Endothelial cell of umbilical vein (primary cell): ENCODE measurements around the gene CLIC4. TPM values are rescaled to one million over a fixed set of nuclear protein-coding genes. Genes with fewer than 3 reads are reported as not detected.

Experiments used
- BruUV-seq: library from RNA; stranded (reverse); fragments of 400-500 nt; replicated peaks from 2 replicates; lab custom pipeline; 2021; lab: Mats Ljungman, UMichigan
- CTCF ChIA-PET: fragments of 300-600, 350-600 bp; sonication (Branson Sonifier 250); formaldehyde crosslinking; loops from one replicate; lab custom pipeline; 2021; ENCODE audit warnings: antibody characterized with exemption, inconsistent platforms; lab: Charles Lee
- POLR2A ChIA-PET: fragments of 300-600, 350-600 bp; sonication (Branson Sonifier 250); formaldehyde crosslinking; loops from one replicate; lab custom pipeline; 2021; ENCODE audit warnings: antibody characterized with exemption, inconsistent platforms; lab: Charles Lee
- DNase-seq: peaks from one replicate; pipeline ENCODE4 v3.0.0-alpha.2; 2011; ENCODE audit warnings: low read depth, low spot score
- FAIRE-seq: peaks from 2 replicates; lab custom pipeline; 2011; peaks lifted over from hg19 to GRCh38; lab: Jason Lieb, UNC
- H2AFZ ChIP-seq: 2 replicates; pipeline ENCODE4 v1.6.0; 2012; ENCODE audit warnings: low read depth, low read length, control low read depth, inconsistent platforms
- H3K27ac ChIP-seq: 2 replicates; pipeline ENCODE4 v1.5.1; 2011; ENCODE audit warnings: low read depth, mild to moderate bottlenecking, control low read depth, low read length, moderate library complexity; ENCODE audit not compliant: insufficient read depth
- H3K27me3 ChIP-seq, 2 experiments: 2 replicates each; pipeline versions ENCODE4 v1.6.0 to v1.6.1; 2011; ENCODE audit warnings: low read length in 2 of 2, mixed read lengths in 1 of 2; ENCODE audit not compliant: control insufficient read depth in 2 of 2, insufficient read depth in 2 of 2
- H3K36me3 ChIP-seq, 2 experiments: 2 replicates in 1 of 2; 3 replicates in 1 of 2; pipeline ENCODE4 v1.5.1; 2011; ENCODE audit warnings: low read length in 2 of 2, mild to moderate bottlenecking in 1 of 2, moderate library complexity in 1 of 2; ENCODE audit not compliant: control insufficient read depth in 2 of 2, insufficient read depth in 2 of 2; ENCODE audit errors: extremely low read depth in 1 of 2
- H3K4me1 ChIP-seq: 3 replicates; pipeline ENCODE4 v1.5.1; 2011; ENCODE audit warnings: mild to moderate bottlenecking, low read length; ENCODE audit not compliant: control insufficient read depth, insufficient read depth; ENCODE audit errors: extremely low read depth
- H3K4me2 ChIP-seq: 2 replicates; pipeline ENCODE4 v1.6.1; 2011; ENCODE audit warnings: low read length, control low read depth, mixed read lengths; ENCODE audit not compliant: insufficient read depth
- H3K4me3 ChIP-seq, 3 experiments: fragments of 200-600 bp in 1 of 3; sonication (generic), shearing (Covaris generic) in 1 of 3; replicated peaks in 1 of 3; 2 replicates each; pipeline ENCODE4 v1.5.1; 2011 to 2016; ENCODE audit warnings: control low read depth in 3 of 3, low read length in 3 of 3, mild to moderate bottlenecking in 2 of 3, inconsistent platforms in 1 of 3, low read depth in 1 of 3, moderate library complexity in 1 of 3; ENCODE audit not compliant: insufficient read depth in 1 of 3
- H3K79me2 ChIP-seq: 2 replicates; pipeline ENCODE4 v1.6.0; 2012; ENCODE audit warnings: low read length, inconsistent platforms; ENCODE audit not compliant: control insufficient read depth, insufficient read depth
- H3K9ac ChIP-seq: replicated peaks from 2 replicates; pipeline ENCODE3; 2011; ENCODE audit warnings: low read length, control low read depth; ENCODE audit not compliant: insufficient read depth; ENCODE audit errors: extremely low read depth
- H3K9me1 ChIP-seq: replicated peaks from 3 replicates; pipeline ENCODE4 v1.6.0; 2011; ENCODE audit warnings: mild to moderate bottlenecking, low read length; ENCODE audit not compliant: control insufficient read depth, insufficient read depth; ENCODE audit errors: extremely low read depth
- H3K9me3 ChIP-seq: replicated peaks from 2 replicates; pipeline ENCODE4 v1.5.1; 2012; ENCODE audit warnings: low read length, inconsistent platforms; ENCODE audit not compliant: control insufficient read depth, insufficient read depth
- H4K20me1 ChIP-seq: replicated peaks from 2 replicates; pipeline ENCODE3; 2011; ENCODE audit warnings: mild to moderate bottlenecking, low read length; ENCODE audit not compliant: control insufficient read depth, insufficient read depth; ENCODE audit errors: extremely low read depth
- CTCF ChIP-seq, 2 donors: IDR thresholded peaks; 1 replicate in 1 of 2; 2 replicates in 1 of 2; pipeline ENCODE4 v1.5.1; 2011; ENCODE audit warnings: low read length in 2 of 2, mild to moderate bottlenecking in 2 of 2, moderate library complexity in 2 of 2, control low read depth in 1 of 2, inconsistent platforms in 1 of 2, low read depth in 1 of 2; ENCODE audit not compliant: insufficient read depth in 1 of 2; ENCODE audit errors: extremely low read depth in 1 of 2
- EZH2 ChIP-seq: IDR thresholded peaks from 2 replicates; pipeline ENCODE4 v1.6.1; 2012; ENCODE audit warnings: borderline replicate concordance, low read depth, mild to moderate bottlenecking, moderate library complexity, low read length, inconsistent platforms; ENCODE audit not compliant: severe bottlenecking
- FOS ChIP-seq: IDR thresholded peaks from 2 replicates; pipeline ENCODE4 v1.6.1; 2011; ENCODE audit warnings: mild to moderate bottlenecking, low read length, moderate library complexity, borderline replicate concordance; ENCODE audit not compliant: insufficient read depth
- GATA2 ChIP-seq: IDR thresholded peaks from 2 replicates; pipeline ENCODE4 v1.7.0; 2011; ENCODE audit warnings: low read depth, mild to moderate bottlenecking, moderate library complexity, mixed read lengths, low read length; ENCODE audit not compliant: insufficient read length, insufficient read depth
- JUN ChIP-seq: IDR thresholded peaks from 2 replicates; pipeline ENCODE4 v1.6.1; 2011; ENCODE audit warnings: borderline replicate concordance, low read depth; ENCODE audit not compliant: insufficient read length, insufficient read depth
- MAX ChIP-seq: IDR thresholded peaks from 2 replicates; pipeline ENCODE4 v1.6.1; 2011; ENCODE audit not compliant: insufficient read depth, insufficient read length
- MYC ChIP-seq: IDR thresholded peaks from one replicate; pipeline ENCODE4 v1.6.1; 2011; ENCODE audit warnings: mild to moderate bottlenecking, low read depth, low read length
- POLR2A ChIP-seq: IDR thresholded peaks from 2 replicates; pipeline ENCODE4 v1.6.1; 2012; ENCODE audit warnings: low read depth, mild to moderate bottlenecking, control low read depth, low read length
- POLR2AphosphoS5 ChIP-seq: IDR thresholded peaks from 2 replicates; pipeline ENCODE4 v1.6.1; 2012; ENCODE audit warnings: low read depth, mild to moderate bottlenecking, control low read depth, low read length, moderate library complexity; ENCODE audit not compliant: insufficient read depth
- dilution Hi-C: fragments of 300-500 bp; cut with MboI; formaldehyde crosslinking; loops from one replicate; pipeline ENCODE4 v1.15.0; 2019; ENCODE audit warnings: low sequenced_read_pairs; ENCODE audit not compliant: extremely low pct_ligation_motif_present
- intact Hi-C: fragments of 100-400 bp; cut with micrococcal nuclease; formaldehyde crosslinking; loops from one replicate; pipeline ENCODE4 v1.10.0; 2022
- polyA plus RNA-seq, 4 experiments: library from polyadenylated mRNA; depleted of rRNA in 3 of 4; stranded (reverse) in 3 of 4; unstranded in 1 of 4; fragments of >200 nt; gene quantifications; 2 replicates each; pipeline versions ENCODE4 v1.2.1 to v1.2.3, GENCODE V29; 2011 to 2012; ENCODE audit warnings: missing spikeins in 1 of 4
- total RNA-seq: library from RNA; stranded (reverse); gene quantifications from 2 replicates; pipeline ENCODE4 v1.2.3, GENCODE V29; 2021

Gene CLIC4
- total and polyA plus RNA-seq, 2 donors (not counting 3 experiments of a cell fraction or from before 2014, with no cell fraction given), result 97.5 to 330 TPM

- Histone ChIP-seq H3K9me3 (no peaks in the 10 kb centered on the region), H2AFZ (no peak overlapping the region), H3K27ac (no peak overlapping the region), H3K9ac (no peak overlapping the region), H3K9me1 (no peaks in the 10 kb centered on the region), H3K79me2 (peaks cover 92% of the 10 kb centered on the region), H3K4me3 (no peak overlapping the region), H3K4me2 (no peak overlapping the region), H3K36me3 (no peaks in the 10 kb centered on the region), H3K27me3 (no peaks in the 10 kb centered on the region), H4K20me1 (peaks cover 8% of the 10 kb centered on the region), H3K4me1 (peaks cover 2% of the 10 kb centered on the region)
- no TSS peak for BruUV-seq
- no peak for DNase-seq
- ChIA-PET CTCF (interaction anchor here (0.9 to 1.0 kb wide), 3 partner anchors 12 to 94 kb away, joined by 3 to 4 read pairs (median 3); no protein-coding TSS in a partner anchor), POLR2A (no interaction called here)
- TF ChIP-seq GATA2, result no peak
- no peak for TF ChIP-seq EZH2
- TF ChIP-seq CTCF (IDR thresholded peaks at IDR 0.05; ENCODE audit: extremely low read depth in 1 of 2, insufficient read depth in 1 of 2, low read depth in 1 of 2, low read length in 2 of 2), result no peak
- no peak for TF ChIP-seq POLR2A
- TF ChIP-seq JUN, result no peak
- no peak for TF ChIP-seq POLR2AphosphoS5
- no peak for TF ChIP-seq FOS
- TF ChIP-seq MYC, result no peak
- no peak for TF ChIP-seq MAX
- intact Hi-C loops (no loop called here), dilution Hi-C loops (no loop called here)
- FAIRE-seq, result no peak
Measured at GRCh38 chr1:24782689-24783088, 37.4 kb downstream of the CLIC4 start.
